H7 (cell line): ENCODE data around the gene SPEF2. TPM values are rescaled to one million over a fixed set of nuclear protein-coding genes. Genes with fewer than 3 reads are reported as not detected.

Source experiments
- DNase-seq: peaks from one replicate; pipeline ENCODE4 v3.0.0; 2012
- H3K27me3 ChIP-seq: 2 replicates; pipeline ENCODE4 v1.6.0; 2011; ENCODE audit warnings: mild to moderate bottlenecking, low read length; ENCODE audit not compliant: control insufficient read depth, insufficient read depth
- H3K36me3 ChIP-seq: replicated peaks from 2 replicates; pipeline ENCODE4 v1.5.1; 2011; ENCODE audit warnings: low read length; ENCODE audit not compliant: control insufficient read depth, insufficient read depth
- H3K4me3 ChIP-seq: 2 replicates; pipeline ENCODE4 v1.5.1; 2011; ENCODE audit warnings: low read depth, mild to moderate bottlenecking, control low read depth, low read length, moderate library complexity; ENCODE audit not compliant: insufficient read depth
- total RNA-seq: library from RNA; depleted of rRNA; stranded (reverse); fragments of >200 nt; shearing (Covaris generic); gene quantifications from 2 replicates; pipeline ENCODE4 v1.2.3, GENCODE V29; 2014; rRNA removed

The SPEF2 gene
- total RNA-seq, 1 experiment from 2014 or later: 0.07 TPM

DNA sequence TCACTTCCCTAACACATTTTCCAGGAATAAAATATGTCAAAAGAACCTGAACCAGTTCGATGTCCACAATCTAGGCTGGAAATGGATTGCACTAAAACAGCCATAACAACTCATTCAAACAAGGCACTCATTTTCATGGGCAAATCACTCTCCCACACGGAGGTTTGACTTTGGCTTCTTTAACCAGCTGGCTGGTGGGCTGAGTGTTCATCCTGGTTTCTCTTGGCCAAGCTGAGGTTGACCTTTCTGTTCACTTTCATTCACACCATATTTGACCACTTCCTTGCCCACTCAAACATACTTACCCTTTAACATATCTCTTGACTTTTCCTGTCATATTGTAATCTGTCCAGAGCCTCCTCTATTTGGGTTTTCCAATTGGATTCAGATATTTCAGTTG, 244.5 kb downstream of the SPEF2 start:
- H3K36me3 ChIP-seq: no peaks in the 10 kb centered on the region
- no peak overlapping the region for H3K4me3 ChIP-seq
- no peaks in the 10 kb centered on the region for H3K27me3 ChIP-seq
- no peak for DNase-seq

DNA sequence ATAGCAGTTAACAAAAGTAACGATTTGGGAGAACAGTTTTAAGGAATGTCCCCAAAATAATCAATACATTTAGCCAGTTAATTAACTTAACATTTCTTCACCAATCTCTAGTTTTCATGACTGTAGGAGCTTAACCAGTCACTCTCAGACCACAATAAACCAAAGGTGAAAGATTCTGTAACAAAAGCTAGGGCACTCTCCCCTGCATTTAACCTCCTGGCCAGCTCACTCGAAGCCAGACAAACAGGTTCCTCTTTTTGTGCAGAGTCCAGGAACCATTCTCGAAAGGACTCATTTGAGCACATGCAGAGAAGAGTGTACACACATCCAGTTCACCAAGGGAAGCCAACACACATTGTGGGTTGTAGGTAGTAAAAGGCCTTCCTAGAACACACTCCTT, 245.5 kb downstream of the SPEF2 start:
- Histone ChIP-seq H3K4me3 (no peak overlapping the region), H3K36me3 (no peaks in the 10 kb centered on the region), H3K27me3 (no peaks in the 10 kb centered on the region)
- DNase-seq: no peak

Other genes starting within 250 kb of the SPEF2 start
- gene IL7R, start 239.0 kb downstream of the SPEF2 start, total RNA-seq: not detected in 2 replicates